Cerebellar cortex (tissue), 1 donor: Measurements from ENCODE around the gene ZNF605.
"Not testable (repeated sequence)": the region's sequence is repeated elsewhere in the genome, so short reads cannot be mapped to it uniquely, and the experiment has no call there.

Source experiments
- DNase-seq: peaks from one replicate; pipeline ENCODE4 v3.0.0-alpha.2; 2015; ENCODE audit warnings: low spot score

Gene ZNF605

GRCh38 chr12:132956011-132956788, at the start of gene ZNF605:
TSS of gene ZNF605 (minus strand) at chr12:132956306. CDS start at chr12:132945635, 10,671 bp downstream.
- peak; percentile 89 for DNase-seq

GRCh38 chr12:132998741-132999140, 42.6 kb upstream of the ZNF605 start:
- no peak for DNase-seq

GRCh38 chr12:132986885-132987225, 30.7 kb upstream of the ZNF605 start:
- peak; percentile 2 for DNase-seq

GRCh38 chr12:132986001-132986884, 30.1 kb upstream of the ZNF605 start, which contains the start of gene ZNF26:
TSS of gene ZNF26 (plus strand) at chr12:132986367. CDS start at chr12:132986841, 474 bp downstream.
- DNase-seq = peak; percentile 96

GRCh38 chr12:132976870-132977269, 20.8 kb upstream of the ZNF605 start:
- DNase-seq = not testable (repeated sequence)

- DNase-seq = no peak
Measured at GRCh38 chr12:132972374-132972773, 16.3 kb upstream of the ZNF605 start.

- no peak for DNase-seq
Measured at GRCh38 chr12:132967736-132968135, 11.6 kb upstream of the ZNF605 start.

GRCh38 chr12:132966676-132967415, 10.7 kb upstream of the ZNF605 start:
- no peak for DNase-seq

- DNase-seq = no peak
Measured at GRCh38 chr12:132965796-132966195, 9.7 kb upstream of the ZNF605 start.

GRCh38 chr12:132963947-132964346, 7.8 kb upstream of the ZNF605 start:
- not testable (repeated sequence) for DNase-seq

- DNase-seq = not testable (repeated sequence)
Measured at GRCh38 chr12:132961790-132962189, 5.7 kb upstream of the ZNF605 start.

GRCh38 chr12:132955094-132956010, 754 bp downstream of the ZNF605 start:
- peak; percentile 36 for DNase-seq

GRCh38 chr12:132954471-132955048, 1.5 kb downstream of the ZNF605 start:
- no peak for DNase-seq

- no peak for DNase-seq
Measured at GRCh38 chr12:132953771-132954170, 2.3 kb downstream of the ZNF605 start.

GRCh38 chr12:132953163-132953425, 3.0 kb downstream of the ZNF605 start:
- DNase-seq = no peak

GRCh38 chr12:132952371-132953162, 3.5 kb downstream of the ZNF605 start:
- no peak for DNase-seq

- DNase-seq = no peak
Measured at GRCh38 chr12:132951649-132952048, 4.5 kb downstream of the ZNF605 start.

GRCh38 chr12:132950844-132951535, 5.1 kb downstream of the ZNF605 start:
- no peak for DNase-seq
